Placental pericyte (primary cell): ENCODE measurements around the gene TRAPPC3L. TPM values are rescaled to one million over a fixed set of nuclear protein-coding genes. Genes with fewer than 3 reads are reported as not detected.

ENCODE experiments used
- total RNA-seq: library from RNA; depleted of rRNA; stranded (reverse); fragments of >200 nt; gene quantifications from 2 replicates; pipeline ENCODE4 v1.2.3, GENCODE V29; 2012

Gene TRAPPC3L
- total RNA-seq, result under 0.01 TPM in 1 of 2 replicates, not detected in the other

DNA sequence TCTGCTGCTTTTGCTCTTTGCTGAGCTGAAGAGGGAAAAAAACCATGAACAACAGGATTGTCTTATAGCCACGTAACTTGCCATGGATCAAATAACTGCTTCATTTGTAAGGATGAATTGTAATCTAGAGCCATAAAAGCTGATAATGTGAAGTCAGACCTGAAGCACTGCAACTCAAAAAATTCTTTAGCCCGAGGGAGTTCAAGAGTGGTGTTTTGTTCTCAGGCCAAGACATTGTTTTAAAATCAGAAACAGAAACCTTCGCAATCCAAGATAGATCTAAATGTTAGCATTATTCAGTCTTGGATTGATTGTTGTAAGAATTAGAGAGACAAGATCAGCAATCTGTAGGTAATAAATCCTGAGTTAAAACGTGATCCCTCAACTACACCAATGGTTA is at the start of gene TRAPPC3L:
Gene TRAPPC3L, minus strand, starts transcription at position 34 of the 400 bp plus-strand sequence. CDS start 170 bp downstream, outside the sequence.

DNA sequence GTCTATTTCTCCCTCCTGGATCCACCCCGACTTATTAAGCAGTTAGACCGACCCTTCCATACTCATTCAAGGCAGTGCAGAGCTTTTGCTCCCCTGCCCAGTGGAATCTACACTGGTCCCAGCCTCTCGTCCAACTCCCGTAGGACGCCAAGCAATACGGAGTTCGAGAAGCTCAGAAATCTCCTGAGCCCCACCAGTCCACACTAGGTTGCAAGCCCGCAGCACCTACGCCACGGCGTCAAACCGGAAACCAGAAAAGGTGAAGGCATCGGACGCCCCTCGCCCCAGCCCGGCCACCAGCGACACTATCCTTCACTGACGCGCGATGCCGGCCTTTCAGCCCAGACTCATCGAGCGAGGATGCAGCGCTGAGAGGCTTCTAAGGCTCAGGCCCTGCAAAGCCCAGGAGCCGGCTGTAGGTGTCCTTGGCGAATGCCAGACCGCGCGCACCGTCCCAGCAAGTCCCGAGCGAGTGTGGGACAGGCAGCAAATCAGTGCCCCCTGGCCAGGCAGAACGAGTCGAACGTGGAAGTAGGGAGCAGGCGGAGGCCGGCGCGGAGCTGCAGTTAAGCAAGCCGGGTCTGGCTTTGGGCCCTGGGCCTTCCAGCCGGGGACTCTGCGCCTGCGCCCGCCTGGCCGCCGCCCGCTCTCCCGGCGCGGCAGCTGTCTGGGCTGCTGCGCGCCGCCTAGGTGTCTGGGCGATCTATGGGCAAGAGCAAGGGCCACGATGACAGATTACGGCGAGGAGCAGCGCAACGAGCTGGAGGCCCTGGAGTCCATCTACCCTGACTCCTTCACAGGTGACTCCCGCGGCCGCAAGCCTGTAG is 25.6 kb upstream of the TRAPPC3L start, which contains the start of gene RWDD1:
Gene RWDD1, plus strand, starts transcription at position 649 of the 827 bp plus-strand sequence. Its CDS starts 79 bp downstream, at position 728.

DNA sequence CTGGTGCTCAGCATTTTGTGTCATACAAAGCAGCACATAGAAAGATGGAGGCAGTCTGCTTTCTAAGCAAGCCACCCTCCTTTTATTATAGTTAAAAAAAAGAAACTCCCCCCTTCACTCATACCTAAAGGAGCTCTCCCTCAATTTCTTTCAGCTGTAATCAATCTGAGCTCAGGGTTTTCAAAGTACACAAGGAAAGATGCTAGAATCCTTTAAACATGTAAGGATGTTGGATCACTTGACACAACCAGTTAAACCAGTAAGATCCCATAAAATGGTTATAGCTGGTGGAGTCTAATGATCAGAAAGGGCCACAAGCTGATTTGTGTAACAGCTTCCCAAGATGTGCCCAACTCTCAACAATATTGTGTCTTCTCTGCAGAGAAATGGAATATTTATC is 8.0 kb upstream of the TRAPPC3L start, which contains the start of gene CALHM4:
Gene CALHM4, plus strand, starts transcription at position 301 of the 400 bp plus-strand sequence. Its CDS starts 43 bp downstream, at position 344.

DNA sequence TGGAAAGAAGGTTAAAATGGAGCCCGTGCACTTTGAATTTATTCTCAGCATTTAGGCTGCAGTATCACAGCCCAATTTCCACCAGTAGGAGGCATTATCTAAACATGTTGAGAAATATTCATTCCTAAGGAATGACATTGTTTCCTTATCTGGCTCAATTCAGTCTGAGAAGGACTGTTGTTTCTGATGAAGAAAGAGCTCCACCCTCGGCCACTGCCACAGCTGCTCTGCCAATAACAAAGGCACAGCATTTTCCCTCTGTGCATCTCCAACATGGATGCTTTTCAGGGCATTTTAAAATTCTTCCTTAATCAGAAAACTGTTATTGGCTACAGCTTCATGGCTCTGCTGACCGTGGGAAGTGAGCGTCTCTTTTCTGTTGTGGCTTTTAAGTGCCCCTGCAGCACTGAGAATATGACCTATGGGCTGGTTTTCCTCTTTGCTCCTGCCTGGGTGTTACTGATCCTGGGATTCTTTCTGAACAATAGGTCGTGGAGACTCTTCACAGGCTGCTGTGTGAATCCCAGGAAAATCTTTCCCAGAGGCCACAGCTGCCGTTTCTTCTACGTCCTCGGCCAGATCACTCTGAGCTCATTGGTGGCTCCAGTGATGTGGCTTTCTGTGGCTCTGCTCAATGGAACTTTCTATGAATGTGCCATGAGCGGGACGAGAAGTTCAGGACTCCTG is 33.9 kb downstream of the TRAPPC3L start, which contains the start of gene CALHM5:
Gene CALHM5, plus strand, starts transcription at position 216 of the 687 bp plus-strand sequence. Its CDS starts 58 bp downstream, at position 274.

DNA sequence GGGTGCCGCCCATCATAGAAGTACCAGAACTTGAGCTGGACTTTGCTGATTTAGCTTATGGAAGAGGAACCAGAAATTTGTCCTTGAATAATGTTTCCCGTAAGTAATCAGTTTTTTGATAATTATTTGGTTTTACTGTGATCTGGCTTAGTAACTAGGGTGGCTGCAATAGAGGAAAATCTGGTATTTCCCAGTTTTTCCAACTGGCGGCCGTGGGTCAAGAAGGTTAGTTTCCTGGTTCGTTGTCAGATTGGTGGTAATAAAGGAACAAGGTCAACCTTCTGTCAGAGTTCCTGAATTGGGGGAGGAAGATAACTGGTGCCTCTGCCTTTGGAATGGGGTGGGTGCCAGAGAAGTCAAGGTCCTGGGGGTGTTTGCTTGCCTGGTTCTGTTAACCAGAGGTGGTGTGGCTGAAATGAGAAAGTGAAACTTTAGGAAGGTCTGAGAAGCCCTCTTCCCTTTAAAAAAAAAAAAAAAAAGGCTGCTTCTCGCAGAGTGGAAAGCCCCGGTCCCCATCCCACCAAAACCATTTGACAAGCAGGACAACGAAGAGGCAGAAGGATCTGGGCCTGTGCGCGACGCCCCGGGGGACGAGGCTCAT is 84.1 kb downstream of the TRAPPC3L start, which contains the start of gene CALHM6:
Gene CALHM6, plus strand, starts transcription at position 45 of the 601 bp plus-strand sequence. Its CDS starts 555 bp downstream, at position 600.

Other genes with a start within 250 kb of the TRAPPC3L start
- 108 and 119 TPM in 2 replicates for gene DSE, start 174.7 kb downstream of the TRAPPC3L start, total RNA-seq
- gene CALHM6, start 84.3 kb downstream of the TRAPPC3L start, total RNA-seq, result 0.29 and 0.44 TPM in 2 replicates
- gene CALHM5, start 34.0 kb downstream of the TRAPPC3L start, total RNA-seq, result 2.2 and 7.7 TPM in 2 replicates
- 0.14 TPM in 1 of 2 replicates, not detected in the other for gene CALHM4, start 8.1 kb upstream of the TRAPPC3L start, total RNA-seq
- gene RWDD1, start 25.8 kb upstream of the TRAPPC3L start, total RNA-seq, result 26.9 and 30.6 TPM in 2 replicates
- gene RSPH4A, start 70.8 kb upstream of the TRAPPC3L start, total RNA-seq, result 0.22 and 0.43 TPM in 2 replicates
- gene ZUP1, start 123.1 kb upstream of the TRAPPC3L start, total RNA-seq, result 7.2 and 12.5 TPM in 2 replicates
- 8.4 and 8.5 TPM in 2 replicates for gene KPNA5, start 135.5 kb upstream of the TRAPPC3L start, total RNA-seq
- 25.5 TPM in 1 of 2 replicates, not detected in the other for gene FAM162B, start 220.0 kb upstream of the TRAPPC3L start, total RNA-seq